Smooth muscle cell (in vitro differentiated cells): Measurements from ENCODE around the gene OGDH. TPM values are rescaled to one million over a fixed set of nuclear protein-coding genes. Genes with fewer than 3 reads are reported as not detected.

Source experiments
- DNase-seq: peaks from one replicate; lab custom pipeline; 2025; ENCODE audit not compliant: unreplicated experiment; lab: John Stamatoyannopoulos, UW
- H2AFZ ChIP-seq: fragments of 200-600 bp; sonication (generic); 2 replicates; pipeline ENCODE4 v1.6.0; 2016; ENCODE audit warnings: antibody characterized with exemption, low read depth, mild to moderate bottlenecking
- H3F3A ChIP-seq: fragments of 200-600 bp; sonication (generic); 2 replicates; pipeline ENCODE4 v1.6.0; 2017; ENCODE audit warnings: antibody characterized with exemption, low read depth
- H3K27ac ChIP-seq: fragments of 200-600 bp; sonication (generic); 2 replicates; pipeline ENCODE4 v1.5.1; 2016; ENCODE audit warnings: low read depth, mild to moderate bottlenecking
- H3K27me3 ChIP-seq: fragments of 200-600 bp; sonication (generic); 2 replicates; pipeline ENCODE4 v1.6.1; 2016; ENCODE audit warnings: low read depth, mild to moderate bottlenecking
- H3K36me3 ChIP-seq: fragments of 200-600 bp; sonication (generic); 2 replicates; pipeline ENCODE4 v1.5.1; 2016; ENCODE audit warnings: low read depth
- H3K4me1 ChIP-seq: fragments of 200-600 bp; sonication (generic); 2 replicates; pipeline ENCODE4 v1.5.1; 2016; ENCODE audit warnings: low read depth
- H3K4me2 ChIP-seq: fragments of 200-600 bp; sonication (generic); 2 replicates; pipeline ENCODE4 v1.6.0; 2016; ENCODE audit warnings: mild to moderate bottlenecking
- H3K4me3 ChIP-seq: fragments of 200-600 bp; sonication (generic); 2 replicates; pipeline ENCODE4 v1.5.1; 2016; ENCODE audit warnings: mild to moderate bottlenecking
- H3K79me2 ChIP-seq: fragments of 200-600 bp; sonication (generic); 2 replicates; pipeline ENCODE4 v1.6.0; 2016; ENCODE audit warnings: low read depth, mild to moderate bottlenecking
- H3K9ac ChIP-seq: fragments of 200-600 bp; sonication (generic); 2 replicates; pipeline ENCODE4 v1.6.0; 2016; ENCODE audit warnings: low read depth
- H3K9me3 ChIP-seq: fragments of 200-600 bp; sonication (generic); replicated peaks from 2 replicates; pipeline ENCODE4 v1.5.1; 2016; ENCODE audit warnings: low read depth
- H4K20me1 ChIP-seq: fragments of 200-600 bp; sonication (generic); 2 replicates; pipeline ENCODE4 v1.6.0; 2016; ENCODE audit warnings: low read depth
- WGBS: methylation state at CpG from one replicate; pipeline ENCODE4 v1.1.7; 2016; ENCODE audit warnings: low lambda C conversion rate; 5-methylcytosine and 5-hydroxymethylcytosine counted together
- polyA plus RNA-seq: library from polyadenylated mRNA; unstranded; fragments of >200 nt; fragmentation: Nextera tagmentation; extraction: Ambion mirVana; gene quantifications from 2 replicates; pipeline ENCODE4 v1.2.1, GENCODE V29; 2016
- total RNA-seq: library from RNA; depleted of rRNA; stranded (reverse); fragments of >200 nt; gene quantifications from 2 replicates; pipeline ENCODE4 v1.2.3, GENCODE V29; 2014
- TF ChIP-seq, protein P1 (sequence below): fragments of 200-600 bp; sonication (generic); IDR thresholded peaks from 2 replicates; pipeline ENCODE4 v1.5.1; 2017; ENCODE audit warnings: borderline replicate concordance, mild to moderate bottlenecking, antibody characterized with exemption; ENCODE audit not compliant: insufficient read depth, poor library complexity, severe bottlenecking

Gene OGDH
- total and polyA plus RNA-seq, 2 experiments from 2014 or later = 32.6 to 34.2 TPM

DNA sequence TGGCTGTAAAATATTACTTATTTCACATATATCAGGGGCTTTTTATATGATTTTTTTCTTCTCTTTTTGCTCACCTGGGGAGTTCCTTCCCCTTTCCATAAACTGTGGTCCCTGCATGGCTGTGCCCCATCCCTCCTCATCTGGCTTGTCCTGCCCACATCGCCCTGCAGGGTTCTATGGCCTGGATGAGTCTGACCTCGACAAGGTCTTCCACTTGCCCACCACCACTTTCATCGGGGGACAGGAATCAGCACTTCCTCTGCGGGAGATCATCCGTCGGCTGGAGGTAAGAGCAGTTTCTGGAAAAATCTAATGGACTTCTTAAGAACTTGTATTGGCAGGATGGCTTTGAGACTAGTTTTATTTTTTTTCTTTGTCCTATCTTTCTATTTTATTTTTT is 60.1 kb downstream of the OGDH start:
- WGBS = 96% methylated on average over 6 of the region's 6 CpGs
- no peak overlapping the region for H3K4me2 ChIP-seq
- no peak overlapping the region for H3K9ac ChIP-seq
- no peak overlapping the region for H3K27ac ChIP-seq
- H3K9me3 ChIP-seq = no peaks in the 10 kb centered on the region
- no peak overlapping the region for H3K4me3 ChIP-seq
- no peaks in the 10 kb centered on the region for H3K4me1 ChIP-seq
- no peaks in the 10 kb centered on the region for H3K36me3 ChIP-seq
- H2AFZ ChIP-seq = no peak overlapping the region
- no peaks in the 10 kb centered on the region for H4K20me1 ChIP-seq
- H3F3A ChIP-seq = no peaks in the 10 kb centered on the region
- no peak for DNase-seq
- H3K27me3 ChIP-seq = no peaks in the 10 kb centered on the region
- no peaks in the 10 kb centered on the region for H3K79me2 ChIP-seq
- TF ChIP-seq, protein P1, sequence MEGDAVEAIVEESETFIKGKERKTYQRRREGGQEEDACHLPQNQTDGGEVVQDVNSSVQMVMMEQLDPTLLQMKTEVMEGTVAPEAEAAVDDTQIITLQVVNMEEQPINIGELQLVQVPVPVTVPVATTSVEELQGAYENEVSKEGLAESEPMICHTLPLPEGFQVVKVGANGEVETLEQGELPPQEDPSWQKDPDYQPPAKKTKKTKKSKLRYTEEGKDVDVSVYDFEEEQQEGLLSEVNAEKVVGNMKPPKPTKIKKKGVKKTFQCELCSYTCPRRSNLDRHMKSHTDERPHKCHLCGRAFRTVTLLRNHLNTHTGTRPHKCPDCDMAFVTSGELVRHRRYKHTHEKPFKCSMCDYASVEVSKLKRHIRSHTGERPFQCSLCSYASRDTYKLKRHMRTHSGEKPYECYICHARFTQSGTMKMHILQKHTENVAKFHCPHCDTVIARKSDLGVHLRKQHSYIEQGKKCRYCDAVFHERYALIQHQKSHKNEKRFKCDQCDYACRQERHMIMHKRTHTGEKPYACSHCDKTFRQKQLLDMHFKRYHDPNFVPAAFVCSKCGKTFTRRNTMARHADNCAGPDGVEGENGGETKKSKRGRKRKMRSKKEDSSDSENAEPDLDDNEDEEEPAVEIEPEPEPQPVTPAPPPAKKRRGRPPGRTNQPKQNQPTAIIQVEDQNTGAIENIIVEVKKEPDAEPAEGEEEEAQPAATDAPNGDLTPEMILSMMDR = no peak

DNA sequence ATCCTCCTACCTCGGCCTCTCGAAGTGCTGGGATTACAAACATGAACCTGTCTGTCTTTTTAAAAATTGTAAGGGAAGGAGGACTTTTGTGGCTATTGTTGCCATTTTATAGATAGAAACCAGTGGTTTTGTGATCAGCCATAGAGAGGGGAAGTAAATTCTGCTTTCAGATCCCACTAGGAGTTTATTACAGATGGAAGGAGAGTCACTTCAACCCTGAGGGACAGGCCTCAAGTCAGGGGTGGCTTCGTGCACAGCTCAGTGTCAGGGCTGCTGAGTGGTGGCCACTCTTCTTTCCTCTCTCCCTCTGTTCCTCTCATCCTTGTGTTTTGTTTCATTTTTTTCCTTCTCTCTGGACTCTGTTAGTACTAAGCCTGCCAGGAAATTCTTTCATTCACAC is 60.8 kb downstream of the OGDH start:
- H3K4me3 ChIP-seq = no peak overlapping the region
- TF ChIP-seq, protein P1 = no peak
- H3K27me3 ChIP-seq = no peaks in the 10 kb centered on the region
- no peak overlapping the region for H3K9ac ChIP-seq
- no peaks in the 10 kb centered on the region for H3K9me3 ChIP-seq
- no peak overlapping the region for H3K27ac ChIP-seq
- H2AFZ ChIP-seq = no peak overlapping the region
- 98% methylated on average over 3 of the region's 3 CpGs for WGBS
- H4K20me1 ChIP-seq = no peaks in the 10 kb centered on the region
- no peak overlapping the region for H3K4me2 ChIP-seq
- no peaks in the 10 kb centered on the region for H3K79me2 ChIP-seq
- H3K4me1 ChIP-seq = no peaks in the 10 kb centered on the region
- H3F3A ChIP-seq = no peaks in the 10 kb centered on the region
- DNase-seq = no peak
- H3K36me3 ChIP-seq = no peaks in the 10 kb centered on the region

DNA sequence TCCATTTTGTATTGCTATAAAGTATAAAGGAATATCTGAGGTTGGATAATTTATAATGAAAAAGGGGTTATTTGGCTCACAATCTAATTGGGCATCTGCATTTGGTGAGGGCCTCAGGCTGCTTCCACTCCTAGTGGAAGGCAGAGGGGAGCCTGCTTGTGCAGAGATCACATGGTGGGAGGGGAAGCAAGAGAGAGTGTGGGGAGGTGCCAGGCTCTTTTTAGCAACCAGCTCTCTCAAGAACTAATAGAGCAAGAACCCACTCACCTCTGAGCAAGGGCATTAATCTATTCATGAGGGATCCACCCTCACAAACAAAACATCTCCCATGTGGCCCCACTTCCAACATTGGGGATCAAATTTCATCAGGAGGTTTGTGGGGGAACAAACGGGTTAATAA is 64.6 kb downstream of the OGDH start:
- no peak overlapping the region for H3K4me2 ChIP-seq
- H3K79me2 ChIP-seq = no peaks in the 10 kb centered on the region
- H3K27ac ChIP-seq = no peak overlapping the region
- H3K36me3 ChIP-seq = no peaks in the 10 kb centered on the region
- no peaks in the 10 kb centered on the region for H3K9me3 ChIP-seq
- no peak for DNase-seq
- WGBS = 100% methylated on average over 1 of the region's 1 CpG
- no peak overlapping the region for H2AFZ ChIP-seq
- TF ChIP-seq, protein P1 = no peak
- H3K4me1 ChIP-seq = no peaks in the 10 kb centered on the region
- H3K27me3 ChIP-seq = no peaks in the 10 kb centered on the region
- H4K20me1 ChIP-seq = no peaks in the 10 kb centered on the region
- H3F3A ChIP-seq = no peaks in the 10 kb centered on the region
- no peak overlapping the region for H3K4me3 ChIP-seq
- H3K9ac ChIP-seq = no peak overlapping the region

- WGBS = 97% methylated on average over 2 of the region's 2 CpGs
- TF ChIP-seq, protein P1 = no peak
- Histone ChIP-seq H3K79me2 (no peaks in the 10 kb centered on the region), H3K4me3 (no peak overlapping the region), H3K4me1 (no peaks in the 10 kb centered on the region), H3K36me3 (no peaks in the 10 kb centered on the region), H3K27ac (no peak overlapping the region), H3K9ac (no peak overlapping the region), H3K9me3 (no peaks in the 10 kb centered on the region), H3F3A (no peaks in the 10 kb centered on the region), H4K20me1 (no peaks in the 10 kb centered on the region), H3K27me3 (no peaks in the 10 kb centered on the region), H2AFZ (no peak overlapping the region), H3K4me2 (no peak overlapping the region)
- DNase-seq = no peak
Observed at GRCh38 chr7:44673324-44673723, 66.9 kb downstream of the OGDH start.
